ENCODE results near the gene TRABD2A.

DNA sequence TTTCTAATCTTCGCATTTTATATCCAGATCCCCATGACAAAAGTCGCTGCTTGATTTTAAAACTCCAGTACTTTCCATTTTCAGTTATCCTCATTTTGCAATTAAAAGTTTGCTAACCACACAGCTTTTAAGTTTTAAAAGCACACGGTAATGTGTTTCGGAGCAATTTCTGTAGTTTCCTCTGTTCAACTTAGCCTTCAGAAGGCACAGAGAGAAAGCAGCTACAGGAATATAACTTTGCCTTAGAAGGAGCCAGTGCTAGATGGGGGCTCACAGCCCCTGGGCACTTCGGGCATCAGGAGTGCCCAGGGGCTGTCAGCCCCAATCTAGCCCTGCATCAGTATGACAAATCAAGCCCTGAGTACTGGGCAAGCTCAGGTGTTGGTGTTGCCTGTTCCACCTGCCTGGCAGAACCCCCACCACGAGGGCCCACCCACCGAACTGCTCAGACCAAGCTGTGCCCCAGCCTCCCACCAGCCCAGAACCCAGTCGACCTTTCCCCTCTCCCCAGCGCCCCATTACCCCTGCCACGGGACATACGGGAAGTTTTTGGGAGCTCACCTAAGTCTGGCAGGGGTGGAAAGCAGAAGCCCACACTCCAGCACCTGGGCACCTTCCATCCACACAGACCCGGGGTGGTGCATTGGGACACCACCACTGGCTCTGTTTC is 47.3 kb downstream of the TRABD2A start:
- TF ChIP-seq, protein P1, sequence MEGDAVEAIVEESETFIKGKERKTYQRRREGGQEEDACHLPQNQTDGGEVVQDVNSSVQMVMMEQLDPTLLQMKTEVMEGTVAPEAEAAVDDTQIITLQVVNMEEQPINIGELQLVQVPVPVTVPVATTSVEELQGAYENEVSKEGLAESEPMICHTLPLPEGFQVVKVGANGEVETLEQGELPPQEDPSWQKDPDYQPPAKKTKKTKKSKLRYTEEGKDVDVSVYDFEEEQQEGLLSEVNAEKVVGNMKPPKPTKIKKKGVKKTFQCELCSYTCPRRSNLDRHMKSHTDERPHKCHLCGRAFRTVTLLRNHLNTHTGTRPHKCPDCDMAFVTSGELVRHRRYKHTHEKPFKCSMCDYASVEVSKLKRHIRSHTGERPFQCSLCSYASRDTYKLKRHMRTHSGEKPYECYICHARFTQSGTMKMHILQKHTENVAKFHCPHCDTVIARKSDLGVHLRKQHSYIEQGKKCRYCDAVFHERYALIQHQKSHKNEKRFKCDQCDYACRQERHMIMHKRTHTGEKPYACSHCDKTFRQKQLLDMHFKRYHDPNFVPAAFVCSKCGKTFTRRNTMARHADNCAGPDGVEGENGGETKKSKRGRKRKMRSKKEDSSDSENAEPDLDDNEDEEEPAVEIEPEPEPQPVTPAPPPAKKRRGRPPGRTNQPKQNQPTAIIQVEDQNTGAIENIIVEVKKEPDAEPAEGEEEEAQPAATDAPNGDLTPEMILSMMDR (conservative IDR thresholded peaks at IDR 0.05; ENCODE audit: low read length) = no peak
- TF ChIP-seq EZH2phosphoT487 (IDR thresholded peaks at IDR 0.05; ENCODE audit: borderline replicate concordance, low read depth, low read length) = no peak
